Pancreas (tissue), 10 donors: ENCODE results near the gene P3H4. TPM values are rescaled to one million over a fixed set of nuclear protein-coding genes. Genes with fewer than 3 reads are reported as not detected.
A peak's percentile ranks its signal among the peaks of the same experiment; 100 is the strongest.

ENCODE experiments used
- ATAC-seq, 4 donors: fragments of 200-7000 bp; cut with Tn5 transposase; one replicate each; pipeline versions ENCODE4 v1.8.0 to v1.9.1; 2020; ENCODE audit warnings: mild to moderate bottlenecking in 4 of 4, moderate library complexity in 4 of 4
- DNase-seq, 6 donors: peaks; one replicate each; pipeline ENCODE4 v3.0.0-alpha.2; 2020
- FAIRE-seq: peaks from 2 replicates; lab custom pipeline; 2012; peaks lifted over from hg19 to GRCh38; lab: Jason Lieb, UNC
- H3K27ac ChIP-seq, 4 donors: fragments of 200-600 bp; sonication (generic); 1 replicate in 3 of 4; 2 replicates in 1 of 4; pipeline versions ENCODE4 v1.5.0 to v1.8.0; 2020
- H3K27me3 ChIP-seq, 4 donors: fragments of 200-600 bp; one replicate each; pipeline ENCODE4 v1.8.0; 2021
- H3K36me3 ChIP-seq, 3 donors: fragments of 200-600 bp; sonication (generic) in 1 of 3; one replicate each; pipeline versions ENCODE4 v1.5.0 to v1.8.0; 2020 to 2021
- H3K4me1 ChIP-seq, 3 donors: fragments of 200-600 bp; one replicate each; pipeline ENCODE4 v1.8.0; 2021
- H3K4me3 ChIP-seq, 4 donors: fragments of 200-600 bp; sonication (generic) in 2 of 4; one replicate each; pipeline versions ENCODE4 v1.5.0 to v1.8.0; 2020 to 2021
- H3K9me3 ChIP-seq, 4 donors: fragments of 200-600 bp; one replicate each; pipeline ENCODE4 v1.8.0; 2021
- CTCF ChIP-seq, 4 donors: fragments of 200-600 bp; sonication (generic) in 3 of 4; IDR thresholded peaks; one replicate each; pipeline versions ENCODE4 v1.5.0 to v1.8.0; 2021; ENCODE audit warnings: antibody characterized with exemption in 4 of 4
- WGBS, 2 donors: extraction: QIAGEN DNeasy Blood & Tissue Kit; methylation state at CpG; one replicate each; pipeline ENCODE4 v1.1.7; 2013; 5-methylcytosine and 5-hydroxymethylcytosine counted together
- intact Hi-C, 3 donors: fragments of 100-400 bp; cut with DNase I; formaldehyde crosslinking; loops; one replicate each; pipeline versions ENCODE4 v1.11.1 to v1.14.2; 2022
- polyA plus RNA-seq, 2 donors: library from polyadenylated mRNA; stranded (reverse); fragments of 200-250 nt; gene quantifications; one replicate each; pipeline ENCODE4 v1.2.3, GENCODE V29; 2013
- total RNA-seq, 6 donors: library from RNA; stranded (reverse); fragmentation: NEBNext Ultra II Directional in 4 of 6; extraction: Animal tissue kit (Norgen Biotek cat#: 25700) in 4 of 6; gene quantifications; one replicate each; pipeline versions ENCODE4 v1.2.1 to v1.2.4, GENCODE V29; 2021 to 2023
- donor health status: healthy with polysubstance abuse.
- donor health status: DM: no; HTN: no; CAD: no; lungs with moderate emphysema.
- donor health status: DM: no; HTN: no; CAD: no.
- donor health status: control.
- donor health status: control.
- donor health status: Bipolar disorder and iron deficiency.
- donor health status: DM: yes; HTN: yes; CAD: no.
- donor health status: DM: no; HTN: no; CAD: no.
- donor health status: DM: no; HTN: no; CAD: no.
- donor health status: DM: yes; HTN: yes; CAD: no.

The P3H4 gene
- total and polyA plus RNA-seq, 8 donors = 8.4 to 16.6 (median 11.4) TPM

- DNase-seq = peak in 5 of 6 donors; percentile 64 to 81 (median 75)
- Histone ChIP-seq H3K27me3 (no peaks in the 10 kb centered on the region), H3K9me3 (no peaks in the 10 kb centered on the region), H3K36me3 (no peaks in the 10 kb centered on the region), H3K4me3 (peak overlapping the region in 1 of 4 donors; percentile 5), H3K27ac (peak overlapping the region; percentile 22 to 81 (median 65)), H3K4me1 (peaks cover 8 to 19% (median 12%) of the 10 kb centered on the region in 3 donors)
- WGBS, 2 donors = 16 to 20% methylated on average over 20 to 22 of the region's 22 CpGs
- ATAC-seq = peak; percentile 86 to 91 (median 90)
- TF ChIP-seq CTCF (IDR thresholded peaks at IDR 0.05) = no peak
- no peak for FAIRE-seq
- intact Hi-C loops = no loop called here
Observed at GRCh38 chr17:41792845-41793783, 18.6 kb downstream of the P3H4 start.

- Histone ChIP-seq H3K4me1 (peaks cover 5 to 27% (median 7%) of the 10 kb centered on the region in 3 donors), H3K36me3 (no peaks in the 10 kb centered on the region), H3K4me3 (peak overlapping the region in 1 of 4 donors; percentile 88), H3K27ac (peak overlapping the region in 3 of 4 donors; percentile 16 to 78 (median 76)), H3K9me3 (no peaks in the 10 kb centered on the region), H3K27me3 (no peaks in the 10 kb centered on the region)
- WGBS, 2 donors = 13 to 26% methylated on average over 4 of the region's 4 CpGs
- DNase-seq (no peak), ATAC-seq (no peak), FAIRE-seq (no peak)
- TF ChIP-seq CTCF (IDR thresholded peaks at IDR 0.05) = no peak
- intact Hi-C loops = no loop called here
Observed at GRCh38 chr17:41787021-41787418, 24.7 kb downstream of the P3H4 start.

- FAIRE-seq (peak; percentile 94), ATAC-seq (peak; percentile 91 to 95 (median 92)), DNase-seq (peak; percentile 100)
- H3K4me1 ChIP-seq = peaks cover 5 to 29% (median 7%) of the 10 kb centered on the region in 3 donors
- TF ChIP-seq CTCF (IDR thresholded peaks at IDR 0.05) = peak; percentile 41 to 83 (median 75)
- H3K9me3 ChIP-seq = no peaks in the 10 kb centered on the region
- peak within 1 kb of the TSS; percentile 90 to 98 (median 95) for H3K27ac ChIP-seq
- no peaks in the 10 kb centered on the region for H3K27me3 ChIP-seq
- 0 to 1% methylated on average over 74 to 79 of the region's 79 CpGs for WGBS, 2 donors
- no peaks in the 10 kb centered on the region for H3K36me3 ChIP-seq
- intact Hi-C loops = no loop called here
- peak within 1 kb of the TSS; percentile 52 to 88 (median 70) for H3K4me3 ChIP-seq
Observed at GRCh38 chr17:41786227-41787020, 25.3 kb downstream of the P3H4 start, which contains the start of gene JUP. TSS of gene JUP (minus strand) at chr17:41786711. CDS start at chr17:41771854, 14,857 bp downstream.

- TF ChIP-seq CTCF (IDR thresholded peaks at IDR 0.05) = no peak
- Histone ChIP-seq H3K4me1 (peaks cover 5 to 29% (median 7%) of the 10 kb centered on the region in 3 donors), H3K27ac (peak overlapping the region; percentile 90 to 98 (median 95)), H3K4me3 (peak overlapping the region; percentile 52 to 88 (median 70)), H3K36me3 (no peaks in the 10 kb centered on the region), H3K27me3 (no peaks in the 10 kb centered on the region), H3K9me3 (no peaks in the 10 kb centered on the region)
- FAIRE-seq (no peak), ATAC-seq (peak; percentile 40 to 52 (median 50)), DNase-seq (peak; percentile 71 to 87 (median 74))
- WGBS, 2 donors = 1% methylated on average over 17 to 22 of the region's 22 CpGs
- intact Hi-C loops = no loop called here
Observed at GRCh38 chr17:41785859-41786226, 25.9 kb downstream of the P3H4 start.
